H1 (cell line): ENCODE results near the gene LRRC17.

Experiments used
- EP300 ChIP-seq, 2 experiments: IDR thresholded peaks; 1 replicate in 1 of 2; 2 replicates in 1 of 2; pipeline ENCODE4 v1.6.1; 2011 to 2012; ENCODE audit warnings: low read depth in 2 of 2, low read length in 2 of 2, mild to moderate bottlenecking in 2 of 2, borderline replicate concordance in 1 of 2, inconsistent platforms in 1 of 2, moderate library complexity in 1 of 2
- GABPA ChIP-seq: IDR thresholded peaks from 2 replicates; pipeline ENCODE4 v1.6.1; 2011; ENCODE audit warnings: mild to moderate bottlenecking, low read length, moderate library complexity, borderline replicate concordance; ENCODE audit not compliant: insufficient read depth
- MAFK ChIP-seq: IDR thresholded peaks from 2 replicates; pipeline ENCODE4 v1.6.1; 2012; ENCODE audit warnings: low read depth, mild to moderate bottlenecking, improper control_type of control experiment, low read length
- NRF1 ChIP-seq: IDR thresholded peaks from 2 replicates; pipeline ENCODE4 v1.6.1; 2011; ENCODE audit warnings: mild to moderate bottlenecking, low read depth, low read length, improper control_type of control experiment
- POLR2A ChIP-seq, 2 experiments: IDR thresholded peaks; 1 replicate in 1 of 2; 2 replicates in 1 of 2; pipeline ENCODE4 v1.6.1; 2011; ENCODE audit warnings: low read depth in 2 of 2, low read length in 2 of 2, mild to moderate bottlenecking in 2 of 2; ENCODE audit errors: control extremely low read depth in 1 of 2
- POLR2AphosphoS5 ChIP-seq: IDR thresholded peaks from 2 replicates; pipeline ENCODE4 v1.6.1; 2011; ENCODE audit warnings: low read depth, low read length
- RBBP5 ChIP-seq: IDR thresholded peaks from 2 replicates; pipeline ENCODE4 v1.7.1; 2012; ENCODE audit warnings: low read depth, mild to moderate bottlenecking, inconsistent platforms, low read length, moderate library complexity, borderline replicate concordance
- RFX5 ChIP-seq: IDR thresholded peaks from 2 replicates; pipeline ENCODE4 v1.6.1; 2011; ENCODE audit warnings: low read depth, low read length, improper control_type of control experiment, borderline replicate concordance
- SP1 ChIP-seq: IDR thresholded peaks from 2 replicates; pipeline ENCODE4 v1.6.1; 2011; ENCODE audit warnings: low read depth, low read length
- ZNF274 ChIP-seq: IDR thresholded peaks from 2 replicates; pipeline ENCODE4 v1.7.0; 2012; ENCODE audit warnings: low read length, borderline replicate concordance; ENCODE audit errors: extremely low read depth
- TF ChIP-seq, protein P1 (sequence below), 3 experiments: IDR thresholded peaks; 1 replicate in 2 of 3; 2 replicates in 1 of 3; pipeline versions ENCODE4 v1.5.1 to v1.6.1; 2011; ENCODE audit warnings: low read length in 3 of 3, mild to moderate bottlenecking in 3 of 3, inconsistent platforms in 2 of 3, low read depth in 1 of 3, moderate library complexity in 1 of 3; ENCODE audit not compliant: insufficient read depth in 1 of 3; ENCODE audit errors: control extremely low read depth in 1 of 3
- TF ChIP-seq, protein P2 (sequence below): IDR thresholded peaks from 2 replicates; pipeline ENCODE4 v1.6.1; 2011; ENCODE audit warnings: low read depth, mild to moderate bottlenecking, low read length; ENCODE audit not compliant: insufficient read depth

DNA sequence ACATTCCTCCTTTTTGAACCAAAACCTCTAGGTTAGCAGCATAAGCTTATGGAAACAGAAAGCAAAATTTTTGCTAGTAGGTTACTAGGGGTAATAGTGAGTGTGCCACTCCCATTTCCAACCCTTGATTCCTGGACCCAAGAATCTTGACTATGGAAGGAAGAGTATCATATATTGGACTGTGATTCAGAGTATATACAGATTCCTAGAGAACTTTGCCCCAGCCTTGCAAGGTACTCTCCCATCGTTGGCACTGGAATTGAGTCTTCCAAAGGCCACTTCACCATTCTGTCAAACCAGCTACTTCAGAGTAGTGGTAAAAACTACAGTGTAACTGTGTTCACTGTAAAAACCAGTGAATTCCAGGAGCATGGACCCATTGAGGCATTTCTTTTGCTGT, 69.4 kb downstream of the LRRC17 start:
- TF ChIP-seq SP1 (no peak), EP300 (IDR thresholded peaks at IDR 0.05; ENCODE audit: borderline replicate concordance in 1 of 2, low read depth in 2 of 2, low read length in 2 of 2) (no peak), RFX5 (no peak), MAFK (no peak), POLR2A (IDR thresholded peaks at IDR 0.05; ENCODE audit: control extremely low read depth in 1 of 2, low read depth in 2 of 2, low read length in 2 of 2) (no peak), NRF1 (no peak), ZNF274 (no peak), RBBP5 (no peak), GABPA (no peak), POLR2AphosphoS5 (no peak)
- TF ChIP-seq, protein P1, sequence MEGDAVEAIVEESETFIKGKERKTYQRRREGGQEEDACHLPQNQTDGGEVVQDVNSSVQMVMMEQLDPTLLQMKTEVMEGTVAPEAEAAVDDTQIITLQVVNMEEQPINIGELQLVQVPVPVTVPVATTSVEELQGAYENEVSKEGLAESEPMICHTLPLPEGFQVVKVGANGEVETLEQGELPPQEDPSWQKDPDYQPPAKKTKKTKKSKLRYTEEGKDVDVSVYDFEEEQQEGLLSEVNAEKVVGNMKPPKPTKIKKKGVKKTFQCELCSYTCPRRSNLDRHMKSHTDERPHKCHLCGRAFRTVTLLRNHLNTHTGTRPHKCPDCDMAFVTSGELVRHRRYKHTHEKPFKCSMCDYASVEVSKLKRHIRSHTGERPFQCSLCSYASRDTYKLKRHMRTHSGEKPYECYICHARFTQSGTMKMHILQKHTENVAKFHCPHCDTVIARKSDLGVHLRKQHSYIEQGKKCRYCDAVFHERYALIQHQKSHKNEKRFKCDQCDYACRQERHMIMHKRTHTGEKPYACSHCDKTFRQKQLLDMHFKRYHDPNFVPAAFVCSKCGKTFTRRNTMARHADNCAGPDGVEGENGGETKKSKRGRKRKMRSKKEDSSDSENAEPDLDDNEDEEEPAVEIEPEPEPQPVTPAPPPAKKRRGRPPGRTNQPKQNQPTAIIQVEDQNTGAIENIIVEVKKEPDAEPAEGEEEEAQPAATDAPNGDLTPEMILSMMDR (IDR thresholded peaks at IDR 0.05; ENCODE audit: control extremely low read depth in 1 of 3, insufficient read depth in 1 of 3, low read depth in 1 of 3, low read length in 3 of 3): no peak
- TF ChIP-seq, protein P2, sequence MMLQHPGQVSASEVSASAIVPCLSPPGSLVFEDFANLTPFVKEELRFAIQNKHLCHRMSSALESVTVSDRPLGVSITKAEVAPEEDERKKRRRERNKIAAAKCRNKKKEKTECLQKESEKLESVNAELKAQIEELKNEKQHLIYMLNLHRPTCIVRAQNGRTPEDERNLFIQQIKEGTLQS: no peak
